Hematopoietic multipotent progenitor cell (in vitro differentiated cells): ENCODE data around the gene PMF1. TPM values are rescaled to one million over a fixed set of nuclear protein-coding genes. Genes with fewer than 3 reads are reported as not detected.
A peak's percentile ranks its signal among the peaks of the same experiment; 100 is the strongest.
"Not testable (repeated sequence)": the region's sequence is repeated elsewhere in the genome, so short reads cannot be mapped to it uniquely, and the experiment has no call there.

Experiments used
- DNase-seq, 3 donors: peaks; one replicate each; pipeline ENCODE4 v3.0.0-alpha.2; 2011 to 2015; ENCODE audit warnings: low read depth in 2 of 3, low spot score in 2 of 3
- total RNA-seq: library from RNA; depleted of rRNA; stranded (reverse); fragments of >200 nt; gene quantifications from one replicate; pipeline ENCODE4 v1.2.3, GENCODE V29; 2012

Gene PMF1
- total RNA-seq, 1 donor, result 103 TPM

DNA sequence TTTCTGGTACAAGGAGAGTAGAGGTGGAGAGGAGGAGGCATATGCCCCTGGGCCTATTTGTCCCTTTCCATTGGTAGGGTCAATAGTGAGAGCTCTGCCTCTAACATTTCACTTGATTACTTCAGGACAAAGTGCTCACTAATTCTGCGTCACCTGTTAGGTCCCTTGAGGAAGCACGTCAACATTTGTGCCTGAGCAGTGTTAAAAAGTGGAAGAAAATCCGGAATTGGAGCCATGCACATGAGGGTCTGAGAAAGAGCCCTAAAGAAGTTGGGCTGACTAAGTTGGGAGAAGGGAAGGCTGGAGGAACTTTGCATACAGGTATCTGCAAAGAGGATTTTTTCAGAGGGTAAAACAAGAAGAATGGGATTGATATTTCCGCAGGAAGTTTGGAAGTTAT, 17.0 kb upstream of the PMF1 start:
- DNase-seq, result no peak

DNA sequence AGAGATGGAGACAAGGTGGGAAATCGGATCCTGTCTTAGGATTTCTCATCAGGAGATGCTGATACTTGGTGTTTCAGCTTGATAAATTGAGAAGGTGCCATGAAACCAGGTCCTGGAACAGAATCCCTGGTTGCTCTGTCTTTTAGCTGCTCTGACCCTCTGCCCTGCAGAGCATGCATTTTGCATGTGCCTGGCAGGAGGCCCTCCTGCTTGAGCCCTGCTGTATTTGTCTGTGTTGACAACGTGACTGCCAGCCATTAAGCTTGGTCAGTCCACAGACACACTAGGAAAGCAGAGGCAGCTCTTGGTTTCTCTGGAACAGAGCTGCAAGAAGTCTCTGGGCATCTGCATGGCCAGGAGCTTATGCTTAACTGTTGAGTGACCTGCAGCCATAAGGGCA, 16.4 kb upstream of the PMF1 start:
- DNase-seq, result no peak

DNA sequence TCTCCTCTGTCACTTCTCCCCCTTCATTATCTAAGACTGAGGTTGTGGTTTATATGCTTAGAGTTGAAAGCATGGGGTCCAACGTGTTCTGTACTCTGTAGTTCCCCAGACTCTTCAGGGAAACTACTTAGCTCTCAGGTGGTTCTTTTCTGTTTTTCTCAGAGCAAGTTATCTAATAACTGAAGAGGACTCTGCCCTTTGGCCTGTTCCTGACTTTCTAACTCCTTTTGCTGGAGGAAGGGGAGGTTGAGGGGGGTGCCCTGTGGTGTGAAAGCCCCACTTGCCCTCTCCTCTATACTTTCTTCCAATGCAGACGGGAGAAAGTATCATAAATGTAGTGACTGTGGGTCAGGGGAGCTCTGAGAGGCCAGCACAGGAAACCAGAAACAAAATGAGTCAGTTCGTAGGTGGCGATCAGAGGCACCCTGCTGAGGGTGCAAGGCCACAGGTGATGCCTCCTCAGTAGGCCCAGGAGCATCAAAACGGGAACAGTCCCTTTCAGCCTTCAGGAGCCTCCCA, 13.9 kb upstream of the PMF1 start:
- DNase-seq, result no peak

DNA sequence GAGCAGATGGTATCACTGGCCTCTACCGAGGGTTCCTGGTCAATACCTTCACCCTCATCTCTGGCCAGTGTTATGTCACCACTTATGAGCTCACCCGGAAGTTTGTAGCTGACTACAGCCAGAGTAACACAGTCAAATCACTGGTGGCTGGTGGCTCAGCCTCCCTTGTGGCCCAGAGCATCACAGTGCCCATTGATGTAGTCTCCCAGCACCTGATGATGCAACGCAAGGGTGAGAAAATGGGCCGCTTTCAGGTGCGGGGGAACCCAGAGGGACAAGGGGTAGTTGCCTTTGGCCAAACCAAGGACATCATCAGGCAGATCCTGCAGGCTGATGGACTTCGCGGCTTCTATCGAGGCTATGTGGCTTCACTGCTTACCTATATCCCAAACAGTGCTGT, 12.8 kb upstream of the PMF1 start:
- DNase-seq, result no peak

DNA sequence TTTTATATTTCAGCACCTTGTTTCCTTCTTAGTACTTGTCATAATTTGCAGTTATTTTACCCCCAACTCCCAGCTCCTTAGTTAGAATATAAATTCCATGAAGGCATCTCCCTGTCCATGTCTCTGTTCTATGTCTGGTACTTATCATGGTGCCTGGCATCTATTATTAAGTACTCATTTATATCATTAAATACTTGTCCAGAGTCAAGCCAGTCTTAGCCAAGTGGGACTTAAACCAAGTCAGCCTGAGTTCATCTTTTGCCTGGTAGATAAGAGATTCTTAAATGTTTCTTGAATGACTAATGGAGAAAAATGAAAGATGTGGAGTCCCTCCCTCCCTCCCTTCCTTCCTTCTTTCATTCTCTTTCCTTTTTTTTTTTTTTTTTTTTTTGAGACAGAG, 9.5 kb upstream of the PMF1 start:
- no peak for DNase-seq

DNA sequence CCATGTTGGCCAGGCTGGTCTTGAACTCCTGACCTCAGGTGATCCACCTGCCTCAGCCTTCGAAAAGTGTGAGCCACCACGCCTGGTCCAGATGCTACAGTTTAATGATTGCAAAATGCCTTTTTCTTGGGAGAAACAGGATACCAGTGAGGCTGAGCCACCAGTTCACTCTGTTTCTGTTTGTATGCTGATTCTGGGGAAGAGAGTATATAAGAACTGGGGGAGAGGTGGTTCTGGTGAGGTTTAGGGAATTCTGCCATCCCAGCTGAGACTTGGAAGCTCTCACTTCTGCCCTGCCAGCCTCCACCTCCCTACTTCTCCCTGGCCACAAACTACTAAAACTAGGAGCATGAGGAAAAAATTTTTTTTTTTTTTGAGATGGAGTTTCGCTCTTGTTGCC, 8.1 kb upstream of the PMF1 start:
- no peak for DNase-seq

DNA sequence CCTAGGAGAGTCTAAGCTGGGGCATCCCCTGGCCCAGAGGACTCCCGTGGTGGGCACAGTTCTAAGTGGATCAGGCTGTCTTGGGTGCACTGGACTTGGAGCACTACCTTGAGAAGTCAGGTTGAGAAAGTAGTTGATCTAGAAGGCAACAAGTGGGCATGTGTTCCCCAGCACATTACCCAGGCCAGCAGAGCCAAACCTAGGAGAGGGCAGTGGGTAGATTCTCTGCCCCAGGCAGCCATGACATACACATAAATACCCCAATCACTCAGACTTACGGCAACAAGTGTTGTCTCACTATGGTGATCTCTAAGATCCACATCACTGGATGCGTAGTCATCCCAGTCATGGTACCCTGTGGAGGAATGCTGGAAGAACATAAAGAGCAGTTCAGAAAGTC, 1.6 kb upstream of the PMF1 start:
- DNase-seq, result no peak

DNA sequence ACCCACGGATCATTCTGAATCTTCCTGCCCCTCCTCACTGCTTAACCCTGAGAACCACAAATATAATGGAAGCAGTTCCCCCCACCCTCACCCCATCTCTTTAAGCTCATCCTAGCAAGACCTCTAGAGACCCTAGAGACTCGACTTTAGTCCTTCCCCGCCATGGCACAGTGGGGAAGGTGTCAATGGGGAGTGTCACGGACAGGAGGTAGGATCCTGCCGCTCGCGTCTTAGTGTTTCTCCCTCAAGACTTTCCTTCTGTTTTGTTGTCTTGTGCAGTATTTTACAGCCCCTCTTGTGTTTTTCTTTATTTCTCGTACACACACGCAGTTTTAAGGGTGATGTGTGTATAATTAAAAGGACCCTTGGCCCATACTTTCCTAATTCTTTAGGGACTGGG, 677 bp upstream of the PMF1 start:
- no peak for DNase-seq

DNA sequence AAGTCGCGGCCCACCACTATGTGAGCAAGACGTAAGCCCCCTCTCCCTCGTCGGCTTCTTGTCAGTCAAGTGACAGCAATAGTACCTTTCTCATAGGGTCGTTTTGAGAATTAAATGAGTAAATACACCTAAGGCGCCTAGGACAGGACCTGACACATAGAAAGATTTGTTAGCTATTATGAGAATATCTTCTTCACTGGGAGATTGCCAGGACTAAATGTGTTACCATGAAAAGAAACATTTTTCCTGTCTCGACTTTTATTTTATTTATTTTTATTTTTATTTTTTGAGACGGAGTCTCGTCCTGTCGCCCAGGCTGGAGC, 798 bp downstream of the PMF1 start:
- peak in 1 of 3 donors; percentile 25 for DNase-seq

DNA sequence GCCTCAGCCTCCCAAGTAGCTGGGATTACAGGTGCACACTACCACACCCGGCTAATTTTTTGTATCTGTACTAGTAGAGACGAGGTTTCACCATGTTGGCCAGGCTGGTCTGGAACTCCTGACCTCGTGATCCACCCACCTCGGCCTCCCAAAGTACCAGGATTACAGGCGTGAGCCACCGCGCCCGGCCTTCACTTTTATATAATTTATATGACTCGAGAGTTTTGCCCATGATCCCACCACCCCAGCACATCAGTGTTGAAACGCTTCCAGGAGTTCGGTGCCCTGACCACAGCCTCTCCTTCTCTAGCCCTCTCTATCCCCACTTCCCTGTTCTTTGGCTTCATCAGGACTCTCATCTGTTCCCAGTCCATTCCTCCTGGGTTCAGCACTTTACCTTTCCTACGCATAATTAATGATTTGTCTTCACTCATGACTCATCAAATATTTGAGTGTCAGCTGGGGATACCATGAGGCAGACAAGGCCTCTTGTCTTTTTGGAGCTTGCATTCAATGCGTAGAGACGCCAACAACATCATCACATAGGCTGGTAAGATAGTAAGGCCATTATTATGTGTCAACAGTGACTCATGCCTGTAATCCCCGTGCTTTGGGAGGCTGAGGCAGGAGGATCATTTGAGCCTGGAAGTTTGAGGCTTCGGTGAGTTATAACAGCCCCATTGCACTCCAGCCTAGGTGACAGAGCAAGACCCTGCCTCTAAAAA, 1.4 kb downstream of the PMF1 start:
- no peak for DNase-seq

DNA sequence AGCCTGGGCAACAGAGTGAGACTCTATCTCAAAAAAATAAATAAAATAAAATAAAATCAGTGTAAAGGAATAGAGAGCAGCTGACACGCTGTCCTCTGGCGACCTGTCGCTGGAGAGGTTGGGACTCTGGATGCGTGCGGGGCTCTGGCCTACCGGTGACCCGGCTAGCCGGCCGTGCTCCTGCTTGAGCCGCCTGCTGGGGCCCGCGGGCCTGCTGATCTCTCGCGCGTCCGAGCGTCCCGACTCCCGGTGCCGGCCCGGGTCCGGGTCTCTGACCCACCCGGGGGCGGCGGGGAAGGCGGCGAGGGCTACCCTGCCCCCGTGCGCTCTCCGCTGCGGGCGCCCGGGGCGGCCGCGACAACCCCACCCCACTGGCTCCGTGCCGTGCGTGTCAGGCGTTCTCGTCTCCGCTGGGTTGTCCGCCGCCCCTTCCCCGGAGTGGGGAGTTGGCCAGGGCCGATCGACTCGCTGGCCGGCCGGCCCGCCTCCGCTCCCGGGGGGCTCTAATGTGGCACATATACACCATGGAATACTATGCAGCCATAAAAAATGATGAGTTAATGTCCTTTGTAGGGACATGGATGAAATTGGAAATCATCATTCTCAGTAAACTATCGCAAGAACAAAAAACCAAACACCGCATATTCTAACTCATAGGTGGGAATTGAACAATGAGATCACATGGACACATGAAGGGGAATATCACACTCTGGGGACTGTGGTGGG, 3.7 kb downstream of the PMF1 start:
- DNase-seq, result not testable (repeated sequence)

DNA sequence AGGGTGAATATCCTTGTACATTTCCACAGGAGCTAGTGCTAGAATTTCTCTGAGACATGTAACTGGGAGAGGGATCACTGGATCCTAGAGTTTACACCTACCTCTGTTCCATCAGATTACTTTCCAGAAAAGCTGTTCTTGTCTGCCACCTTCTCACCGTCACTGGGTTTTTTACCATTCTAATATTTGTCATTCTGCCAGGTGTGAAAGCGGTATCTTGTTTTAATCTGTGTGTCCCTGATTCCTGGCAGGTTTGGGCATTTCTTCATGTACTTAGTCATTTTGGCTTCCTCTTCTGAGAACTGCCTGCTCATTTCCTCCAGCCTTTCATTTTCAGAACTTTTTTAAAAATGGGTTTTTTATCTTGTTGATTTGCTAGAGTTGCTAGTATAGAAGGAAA, 5.1 kb downstream of the PMF1 start:
- DNase-seq, result peak in 2 of 3 donors; percentile 77 to 85

DNA sequence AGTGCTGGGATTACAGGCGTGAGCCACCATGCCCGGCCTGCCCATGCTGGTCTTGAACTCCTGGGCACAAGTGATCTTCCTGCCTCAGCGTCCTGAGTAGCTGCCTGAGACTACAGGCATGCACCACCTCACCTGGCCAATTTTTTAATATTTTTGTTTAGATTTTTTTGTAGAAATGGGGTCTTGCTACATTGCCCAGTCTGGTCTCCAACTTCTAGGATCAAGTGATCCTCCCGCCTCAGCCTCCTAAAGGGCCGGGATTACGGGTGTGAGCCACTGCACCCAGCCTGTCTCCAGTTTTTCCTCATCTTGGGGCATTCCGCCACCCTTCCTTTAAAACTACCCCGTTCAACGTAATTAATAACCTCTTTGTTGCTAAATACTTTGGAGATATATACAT, 7.4 kb downstream of the PMF1 start:
- no peak for DNase-seq

DNA sequence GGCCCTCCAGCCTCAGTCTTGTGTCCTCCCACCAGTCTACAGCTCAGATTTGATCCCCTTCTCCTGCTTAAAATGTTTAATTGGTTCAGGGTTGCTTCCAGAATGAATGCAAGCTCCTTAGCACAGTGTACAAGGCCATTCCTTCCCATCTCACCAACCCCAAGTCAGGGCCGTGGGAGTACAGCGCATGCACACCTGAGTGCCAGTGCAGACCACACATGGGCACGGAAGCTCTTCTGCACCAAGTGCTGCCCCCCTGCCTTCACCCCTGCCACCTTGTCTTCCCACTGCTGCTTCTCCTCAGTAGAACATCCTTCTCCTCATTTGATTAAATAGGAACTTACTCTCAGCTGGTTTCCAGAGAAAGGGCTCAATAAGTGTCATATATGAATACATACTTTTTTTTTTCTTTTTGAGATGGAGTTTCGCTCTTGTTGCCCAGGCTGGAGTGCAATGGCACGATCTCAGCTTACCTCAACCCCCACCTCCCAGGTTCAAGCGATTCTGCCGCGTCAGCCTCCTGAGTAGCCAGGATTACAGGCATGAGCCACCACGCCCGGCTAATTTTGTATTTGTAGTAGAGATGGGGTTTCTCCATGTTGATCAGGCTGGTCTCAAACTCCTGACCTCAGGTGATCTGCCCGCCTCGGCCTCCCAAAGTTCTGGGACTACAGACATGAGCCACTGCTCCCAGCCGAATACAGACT, 9.3 kb downstream of the PMF1 start:
- no peak for DNase-seq

DNA sequence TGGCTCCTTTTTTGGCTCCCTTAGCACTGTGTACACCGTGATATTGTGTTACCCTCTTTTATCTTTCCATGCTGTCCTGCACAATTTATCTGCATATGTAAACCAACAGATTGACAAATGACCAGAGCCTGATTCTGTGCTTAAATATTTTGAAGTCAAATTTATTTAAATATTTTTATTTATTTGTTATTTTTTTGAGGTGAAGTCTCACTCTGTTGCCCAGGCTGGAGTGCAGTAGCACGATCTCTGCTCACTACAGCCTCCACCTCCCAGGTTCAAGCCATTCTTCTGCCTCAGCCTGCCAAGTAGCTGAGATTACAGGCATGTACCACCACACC, 12.8 kb downstream of the PMF1 start:
- DNase-seq, result no peak

DNA sequence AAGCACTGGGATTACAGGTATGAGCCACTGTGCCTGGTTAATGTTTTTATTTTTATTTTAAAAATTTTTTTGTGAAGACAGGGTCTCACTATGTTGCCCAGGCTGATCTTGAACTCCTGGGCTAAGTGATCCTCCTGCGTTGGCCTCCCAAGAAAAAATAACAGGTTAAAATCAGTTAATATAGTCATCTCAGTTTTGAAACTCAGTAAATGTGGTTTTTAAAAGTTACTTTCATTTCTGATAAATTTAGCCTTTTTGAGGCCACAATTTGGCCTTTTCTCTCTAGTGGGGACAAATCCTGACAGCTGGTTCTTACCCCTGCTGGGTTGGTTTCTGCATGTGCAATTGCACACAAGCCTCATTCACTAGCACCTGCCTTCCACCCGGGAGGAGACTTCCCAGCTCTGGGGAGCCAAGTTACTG, 13.3 kb downstream of the PMF1 start:
- no peak for DNase-seq

DNA sequence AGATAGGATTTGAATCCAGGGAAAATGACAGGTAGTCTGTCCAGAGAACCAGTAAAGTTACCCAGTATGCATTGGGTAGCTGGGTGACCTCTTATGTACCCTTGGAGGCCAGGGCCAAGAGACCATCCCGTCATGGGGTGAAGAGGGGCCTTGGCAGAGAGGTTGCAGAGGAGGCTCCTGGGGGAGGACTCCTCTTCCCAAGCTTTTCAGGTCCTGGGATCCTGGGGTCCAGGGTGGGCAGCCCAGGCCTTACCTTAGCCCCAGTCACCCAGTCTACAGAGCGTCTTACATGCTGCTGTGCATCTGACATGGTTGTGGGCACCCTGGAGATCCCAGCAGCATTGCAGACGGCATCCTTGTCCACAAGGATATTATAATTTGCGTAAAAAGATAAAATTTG, 14.0 kb downstream of the PMF1 start:
- no peak for DNase-seq

DNA sequence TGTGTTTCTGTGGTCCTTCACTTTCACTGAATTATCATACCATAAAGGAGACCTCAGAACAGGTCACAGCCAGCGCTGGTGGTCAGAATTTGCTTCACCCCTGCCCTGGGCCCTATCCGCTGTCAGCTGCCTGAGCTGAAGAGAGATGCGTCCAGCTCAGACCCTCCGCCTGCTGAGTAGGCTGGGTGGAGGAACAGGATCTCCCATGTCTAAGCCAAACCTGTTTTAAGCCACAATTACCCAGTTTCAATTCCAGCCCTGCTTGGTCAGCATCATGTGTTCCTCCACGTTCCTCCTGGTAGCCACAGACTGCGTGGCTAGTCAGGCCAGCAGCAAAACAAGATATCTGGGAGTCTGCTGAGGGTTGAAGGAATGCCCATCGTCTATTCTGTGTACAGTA, 15.7 kb downstream of the PMF1 start:
- DNase-seq, result no peak

DNA sequence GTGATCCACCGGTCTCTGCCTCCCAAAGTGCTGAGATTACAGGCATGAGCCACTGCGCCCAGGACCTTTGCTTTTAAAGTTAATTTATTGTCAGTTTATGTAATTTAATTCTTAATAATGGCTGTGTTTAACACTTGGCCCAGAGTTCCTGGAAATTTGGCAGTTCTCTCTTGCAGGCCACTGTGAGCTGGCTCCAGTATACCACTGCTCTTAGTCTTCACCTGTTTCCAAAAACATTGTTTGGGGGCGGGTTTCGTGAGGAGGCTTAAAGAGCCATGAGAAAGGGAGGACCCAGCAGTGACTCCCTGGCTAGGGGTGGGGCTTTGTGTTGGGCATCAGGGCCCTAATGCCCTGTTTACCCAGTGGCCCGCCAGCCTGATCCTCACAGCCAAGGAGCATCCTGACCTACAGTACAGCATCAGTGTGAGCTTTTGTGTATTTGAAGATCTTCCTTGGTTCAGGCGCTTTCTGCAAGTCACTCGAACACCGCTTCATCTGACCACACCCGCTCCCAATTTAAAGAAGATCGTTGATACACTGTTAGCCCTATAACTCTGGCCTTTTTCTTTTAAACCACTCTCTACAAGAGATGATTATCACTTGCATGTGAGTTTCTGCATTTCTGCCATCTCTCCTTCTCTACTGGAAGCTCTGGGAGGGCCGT, 17.1 kb downstream of the PMF1 start:
- DNase-seq, result no peak

DNA sequence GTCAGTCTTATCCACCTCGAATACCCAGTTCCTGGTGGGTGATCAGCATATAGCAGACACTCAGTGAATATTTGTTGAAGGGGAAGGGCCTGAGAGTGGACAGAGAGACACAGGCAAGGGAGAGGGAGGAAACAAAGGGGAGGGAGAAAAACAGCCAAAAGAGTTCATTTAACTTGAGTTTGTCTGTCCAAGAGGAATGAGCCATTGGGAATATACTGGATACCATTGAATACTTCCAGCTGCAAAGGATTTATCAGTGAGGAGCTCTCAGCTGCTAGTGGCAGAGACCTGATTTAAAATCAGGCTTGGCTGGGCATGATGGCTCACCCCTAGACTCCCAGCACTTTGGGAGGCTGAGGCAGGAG, 17.6 kb downstream of the PMF1 start:
- DNase-seq, result no peak

DNA sequence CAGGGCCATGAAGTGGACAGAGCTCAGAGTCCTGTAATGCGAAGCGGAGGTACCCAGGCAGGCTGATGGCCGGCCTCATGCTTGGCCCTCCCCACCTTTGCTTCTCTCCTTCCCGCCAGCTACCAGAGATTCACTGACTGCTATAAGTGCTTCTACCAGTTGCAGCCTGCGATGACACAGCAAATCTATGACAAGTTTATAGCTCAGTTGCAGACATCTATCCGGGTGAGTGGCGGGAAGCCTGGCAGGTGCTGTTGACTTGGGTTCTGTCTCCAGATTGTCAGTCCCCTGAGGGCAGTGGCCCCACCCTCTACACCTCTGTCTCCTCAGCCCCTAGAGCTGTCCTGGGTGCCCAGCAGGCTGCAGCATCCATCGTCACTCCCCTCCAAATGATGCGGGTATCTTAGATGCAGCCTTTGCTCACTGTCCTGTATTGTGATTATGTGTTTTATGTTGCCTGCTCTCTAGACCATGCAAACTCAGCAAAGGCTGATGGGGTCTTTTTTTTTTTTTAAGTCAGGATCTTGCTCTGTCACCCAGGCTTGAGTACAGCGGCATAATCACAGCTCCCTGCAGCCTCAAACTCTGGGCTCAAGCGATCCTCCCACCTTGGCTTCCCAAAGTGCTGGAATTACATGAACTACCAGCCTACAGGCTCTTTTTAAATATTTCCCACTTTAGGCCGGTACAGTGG, 19.5 kb downstream of the PMF1 start:
- DNase-seq, result no peak
